HG03521 (cell line): Measurements from ENCODE around the gene CRHR1.

ENCODE experiments used
- ATAC-seq: cut with Tn5 transposase; IDR thresholded peaks from one replicate; pipeline ENCODE4 v1.9.1; 2021; ENCODE audit warnings: mild to moderate bottlenecking, moderate library complexity; ENCODE audit not compliant: unreplicated experiment

The CRHR1 gene

GRCh38 chr17:45787044-45787443 lies 2.9 kb downstream of the CRHR1 start:
- ATAC-seq = no peak

- ATAC-seq = no peak
Observed at GRCh38 chr17:45787656-45788055, 3.5 kb downstream of the CRHR1 start.

- no peak for ATAC-seq
Observed at GRCh38 chr17:45788057-45788456, 3.9 kb downstream of the CRHR1 start.

- no peak for ATAC-seq
Observed at GRCh38 chr17:45789874-45790273, 5.8 kb downstream of the CRHR1 start.

GRCh38 chr17:45790296-45790922 lies 6.3 kb downstream of the CRHR1 start:
- no peak for ATAC-seq

GRCh38 chr17:45791041-45791582 lies 7.0 kb downstream of the CRHR1 start:
- ATAC-seq = no peak

- no peak for ATAC-seq
Observed at GRCh38 chr17:45791935-45792334, 7.8 kb downstream of the CRHR1 start.

GRCh38 chr17:45792437-45792836 lies 8.3 kb downstream of the CRHR1 start:
- ATAC-seq = no peak

GRCh38 chr17:45792995-45793755 lies 9.1 kb downstream of the CRHR1 start:
- ATAC-seq = no peak

GRCh38 chr17:45793999-45794540 lies 9.9 kb downstream of the CRHR1 start:
- ATAC-seq = no peak

GRCh38 chr17:45794840-45795239 lies 10.7 kb downstream of the CRHR1 start:
- ATAC-seq = no peak

- no peak for ATAC-seq
Observed at GRCh38 chr17:45800816-45801215, 16.7 kb downstream of the CRHR1 start.

GRCh38 chr17:45801421-45801820 lies 17.3 kb downstream of the CRHR1 start:
- ATAC-seq = no peak

GRCh38 chr17:45808845-45809244 lies 24.7 kb downstream of the CRHR1 start:
- no peak for ATAC-seq

- no peak for ATAC-seq
Observed at GRCh38 chr17:45809499-45809898, 25.4 kb downstream of the CRHR1 start.

- no peak for ATAC-seq
Observed at GRCh38 chr17:45812102-45812501, 28.0 kb downstream of the CRHR1 start.

- no peak for ATAC-seq
Observed at GRCh38 chr17:45813048-45813725, 29.1 kb downstream of the CRHR1 start.

- ATAC-seq = no peak
Observed at GRCh38 chr17:45814622-45815606, 30.8 kb downstream of the CRHR1 start.

- ATAC-seq = no peak
Observed at GRCh38 chr17:45815752-45816151, 31.6 kb downstream of the CRHR1 start.

- no peak for ATAC-seq
Observed at GRCh38 chr17:45818041-45818440, 33.9 kb downstream of the CRHR1 start.
